GM12878 (cell line): ENCODE measurements around the gene TFDP1.

Source experiments
- CHD1 ChIP-seq: IDR thresholded peaks from 2 replicates; pipeline ENCODE4 v1.6.1; 2012; ENCODE audit warnings: low read depth, low read length, improper control_type of control experiment
- CREB1 ChIP-seq: IDR thresholded peaks from 2 replicates; pipeline ENCODE4 v1.6.1; 2012; ENCODE audit warnings: low read depth, mild to moderate bottlenecking, inconsistent platforms
- EP300 ChIP-seq, 2 experiments: fragments of 150-350 bp in 1 of 2; IDR thresholded peaks; 2 replicates each; pipeline ENCODE4 v1.6.1; 2011 to 2012; ENCODE audit warnings: low read depth in 2 of 2, low read length in 2 of 2, borderline replicate concordance in 1 of 2, improper control_type of control experiment in 1 of 2, inconsistent platforms in 1 of 2; ENCODE audit not compliant: control insufficient read depth in 1 of 2
- IKZF1 ChIP-seq: fragments of 450-650 bp; conservative IDR thresholded peaks from 2 replicates; pipeline ENCODE4 v1.6.1; 2017; ENCODE audit warnings: antibody characterized with exemption, mild to moderate bottlenecking
- KAT2A ChIP-seq: conservative IDR thresholded peaks from 2 replicates; pipeline ENCODE4 v1.6.1; 2011; ENCODE audit warnings: low read depth, low read length; ENCODE audit not compliant: control insufficient read depth
- MYC ChIP-seq: IDR thresholded peaks from 2 replicates; pipeline ENCODE4 v1.6.1; 2011; ENCODE audit warnings: mild to moderate bottlenecking, low read length, moderate library complexity, inconsistent platforms; ENCODE audit not compliant: insufficient read depth, insufficient replicate concordance, insufficient read length, severe bottlenecking
- POLR2A ChIP-seq: IDR thresholded peaks from 2 replicates; pipeline ENCODE4 v1.6.1; 2011; ENCODE audit warnings: low read depth, mild to moderate bottlenecking, low read length
- SMC3 ChIP-seq: IDR thresholded peaks from 2 replicates; pipeline ENCODE4 v1.6.1; 2011; ENCODE audit warnings: low read length, improper control_type of control experiment, borderline replicate concordance
- SREBF1 ChIP-seq: IDR thresholded peaks from 2 replicates; pipeline ENCODE4 v1.6.1; 2012; ENCODE audit warnings: mild to moderate bottlenecking, low read length
- TF ChIP-seq, protein P1 (sequence below), 3 experiments: IDR thresholded peaks in 2 of 3; conservative IDR thresholded peaks in 1 of 3; 2 replicates each; pipeline ENCODE4 v1.5.1; 2011; ENCODE audit warnings: low read depth in 3 of 3, low read length in 3 of 3, mild to moderate bottlenecking in 3 of 3, control low read depth in 2 of 3, moderate library complexity in 2 of 3, inconsistent platforms in 1 of 3, mixed read lengths in 1 of 3; ENCODE audit not compliant: control insufficient read depth in 2 of 3, insufficient read depth in 1 of 3; ENCODE audit errors: extremely low read depth in 1 of 3

DNA sequence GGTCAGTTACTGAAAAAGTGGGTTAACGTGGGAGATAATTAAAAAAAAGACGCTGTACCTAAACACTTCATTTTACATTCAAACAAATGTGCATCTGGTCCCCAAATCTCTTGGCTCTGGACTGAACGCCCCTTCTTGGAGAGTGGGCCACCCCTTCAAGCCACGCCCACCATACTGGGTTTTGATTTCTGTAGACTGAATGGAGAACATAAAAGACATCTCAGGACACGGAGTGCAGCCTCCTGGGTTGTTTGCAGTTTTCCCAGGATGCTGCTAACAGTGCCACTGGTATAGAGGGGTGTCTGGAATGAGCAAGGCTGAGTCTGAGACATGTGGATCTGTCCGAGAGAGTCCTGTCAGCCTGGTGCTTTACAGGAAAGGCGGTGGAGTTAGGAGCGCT, 10.6 kb downstream of the TFDP1 start:
- no peak for TF ChIP-seq EP300 (IDR thresholded peaks at IDR 0.05; ENCODE audit: borderline replicate concordance in 1 of 2, control insufficient read depth in 1 of 2, low read depth in 2 of 2, low read length in 2 of 2)
- TF ChIP-seq MYC, result no peak
- TF ChIP-seq SMC3, result no peak
- TF ChIP-seq, protein P1, sequence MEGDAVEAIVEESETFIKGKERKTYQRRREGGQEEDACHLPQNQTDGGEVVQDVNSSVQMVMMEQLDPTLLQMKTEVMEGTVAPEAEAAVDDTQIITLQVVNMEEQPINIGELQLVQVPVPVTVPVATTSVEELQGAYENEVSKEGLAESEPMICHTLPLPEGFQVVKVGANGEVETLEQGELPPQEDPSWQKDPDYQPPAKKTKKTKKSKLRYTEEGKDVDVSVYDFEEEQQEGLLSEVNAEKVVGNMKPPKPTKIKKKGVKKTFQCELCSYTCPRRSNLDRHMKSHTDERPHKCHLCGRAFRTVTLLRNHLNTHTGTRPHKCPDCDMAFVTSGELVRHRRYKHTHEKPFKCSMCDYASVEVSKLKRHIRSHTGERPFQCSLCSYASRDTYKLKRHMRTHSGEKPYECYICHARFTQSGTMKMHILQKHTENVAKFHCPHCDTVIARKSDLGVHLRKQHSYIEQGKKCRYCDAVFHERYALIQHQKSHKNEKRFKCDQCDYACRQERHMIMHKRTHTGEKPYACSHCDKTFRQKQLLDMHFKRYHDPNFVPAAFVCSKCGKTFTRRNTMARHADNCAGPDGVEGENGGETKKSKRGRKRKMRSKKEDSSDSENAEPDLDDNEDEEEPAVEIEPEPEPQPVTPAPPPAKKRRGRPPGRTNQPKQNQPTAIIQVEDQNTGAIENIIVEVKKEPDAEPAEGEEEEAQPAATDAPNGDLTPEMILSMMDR (IDR thresholded peaks at IDR 0.05 in 2 of 3, conservative IDR thresholded peaks at IDR 0.05 in 1 of 3; ENCODE audit: control insufficient read depth in 2 of 3, extremely low read depth in 1 of 3, insufficient read depth in 1 of 3, low read depth in 3 of 3, low read length in 3 of 3), result no peak
- no peak for TF ChIP-seq SREBF1
- no peak for TF ChIP-seq CHD1
- no peak for TF ChIP-seq KAT2A
- no peak for TF ChIP-seq CREB1
- no peak for TF ChIP-seq POLR2A
- no peak for TF ChIP-seq IKZF1
